T-helper 17 cell (primary cell): Measurements from ENCODE around the gene FAM81A. TPM values are rescaled to one million over a fixed set of nuclear protein-coding genes. Genes with fewer than 3 reads are reported as not detected.

Source experiments
- ATAC-seq: fragments of 150-1000 bp; cut with Tn5 transposase; 2 replicates; pipeline ENCODE4 v1.10.0; 2021; ENCODE audit warnings: mild to moderate bottlenecking, moderate library complexity
- DNase-seq, 3 donors: peaks; one replicate each; pipeline versions ENCODE4 v3.0.0 to v3.0.0-alpha.2; 2020 to 2021
- H3K9me3 ChIP-seq: one replicate; pipeline ENCODE4 v1.7.0; 2013; ENCODE audit warnings: low read length, mild to moderate bottlenecking; ENCODE audit not compliant: control insufficient read depth, poor library complexity, severe bottlenecking
- H3K27ac Mint-ChIP-seq: one replicate; pipeline ENCODE4 v1.8.0; 2022; ENCODE audit warnings: mild to moderate bottlenecking, moderate library complexity, mixed read lengths
- H3K27me3 Mint-ChIP-seq: one replicate; pipeline ENCODE4 v1.8.0; 2022; ENCODE audit warnings: mixed read lengths
- H3K36me3 Mint-ChIP-seq: one replicate; pipeline ENCODE4 v1.8.0; 2022; ENCODE audit warnings: low read depth, mixed read lengths
- H3K4me1 Mint-ChIP-seq: one replicate; pipeline ENCODE4 v1.8.0; 2022; ENCODE audit warnings: mild to moderate bottlenecking, mixed read lengths
- H3K4me3 Mint-ChIP-seq: one replicate; pipeline ENCODE4 v1.8.0; 2022; ENCODE audit warnings: mild to moderate bottlenecking, moderate library complexity, mixed read lengths
- total RNA-seq, 4 donors: library from RNA in 2 of 4; stranded (reverse) in 2 of 4; gene quantifications; one replicate each; pipeline ENCODE4 v1.2.3 and lab custom pipeline; 2022 to 2026

The FAM81A gene
- total RNA-seq, 2 donors from 2014 or later = not detected

- ATAC-seq (no peak), DNase-seq (no peak)
- H3K9me3 ChIP-seq = no peaks in the 10 kb centered on the region
- Mint-ChIP-seq H3K36me3 (no peaks in the 10 kb centered on the region), H3K4me3 (no peak overlapping the region), H3K27ac (no peak overlapping the region), H3K4me1 (peaks cover 6% of the 10 kb centered on the region), H3K27me3 (peaks cover 42% of the 10 kb centered on the region)
Measured at GRCh38 chr15:59543721-59544547, 105.9 kb downstream of the FAM81A start.

GRCh38 chr15:59545573-59545972 lies 107.6 kb downstream of the FAM81A start:
- no peak for DNase-seq
- Mint-ChIP-seq H3K36me3 (peaks cover under 1% of the 10 kb centered on the region), H3K27ac (no peak overlapping the region), H3K4me1 (peaks cover 6% of the 10 kb centered on the region), H3K27me3 (peaks cover 48% of the 10 kb centered on the region), H3K4me3 (no peak overlapping the region)
- H3K9me3 ChIP-seq = no peaks in the 10 kb centered on the region
- ATAC-seq = no peak

DNA sequence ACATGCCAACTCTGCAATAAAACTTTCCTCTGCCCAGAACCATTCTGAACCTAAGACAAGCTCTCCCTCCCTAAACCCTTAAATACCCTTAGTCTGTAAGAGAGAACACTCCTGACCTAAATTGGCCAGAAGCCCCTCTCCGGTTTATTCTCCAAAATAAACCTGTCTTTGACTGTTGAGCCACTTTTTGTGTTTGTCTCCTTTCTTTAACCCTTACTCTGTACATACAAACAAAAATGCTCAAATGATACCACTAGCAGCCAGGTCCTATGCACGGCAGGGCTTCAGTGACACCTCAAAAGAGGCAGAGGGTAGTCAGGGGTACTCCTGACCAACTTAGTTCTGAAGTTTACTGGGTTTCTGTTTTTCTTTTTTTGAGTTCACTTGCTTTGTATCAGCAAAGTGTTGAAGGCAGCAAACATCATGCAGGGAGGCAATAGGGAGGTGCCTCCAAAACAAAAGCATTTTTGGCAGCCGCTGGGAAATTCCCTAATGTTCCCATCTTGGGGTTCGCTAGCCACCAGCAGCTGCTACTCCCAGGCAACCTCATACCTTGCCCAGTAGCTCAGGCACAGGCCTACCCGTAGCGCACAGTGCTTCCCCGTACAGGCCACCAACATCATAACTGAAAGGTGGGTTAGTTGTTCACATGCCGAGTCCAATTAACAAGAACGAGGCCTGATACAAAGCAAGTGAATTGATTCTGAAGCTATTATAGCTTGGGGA lies 110.7 kb downstream of the FAM81A start:
- DNase-seq = no peak
- no peak overlapping the region for H3K4me3 Mint-ChIP-seq
- H3K4me1 Mint-ChIP-seq = peaks cover 2% of the 10 kb centered on the region
- no peak overlapping the region for H3K27ac Mint-ChIP-seq
- no peaks in the 10 kb centered on the region for H3K9me3 ChIP-seq
- no peak for ATAC-seq
- peaks cover 4% of the 10 kb centered on the region for H3K36me3 Mint-ChIP-seq
- H3K27me3 Mint-ChIP-seq = peaks cover 42% of the 10 kb centered on the region

GRCh38 chr15:59549301-59550185 lies 111.6 kb downstream of the FAM81A start:
- DNase-seq = no peak
- H3K9me3 ChIP-seq = no peaks in the 10 kb centered on the region
- H3K36me3 Mint-ChIP-seq = peaks cover 4% of the 10 kb centered on the region
- no peak overlapping the region for H3K4me3 Mint-ChIP-seq
- no peaks in the 10 kb centered on the region for H3K4me1 Mint-ChIP-seq
- no peak for ATAC-seq
- H3K27ac Mint-ChIP-seq = no peak overlapping the region
- peaks cover 42% of the 10 kb centered on the region for H3K27me3 Mint-ChIP-seq

DNA sequence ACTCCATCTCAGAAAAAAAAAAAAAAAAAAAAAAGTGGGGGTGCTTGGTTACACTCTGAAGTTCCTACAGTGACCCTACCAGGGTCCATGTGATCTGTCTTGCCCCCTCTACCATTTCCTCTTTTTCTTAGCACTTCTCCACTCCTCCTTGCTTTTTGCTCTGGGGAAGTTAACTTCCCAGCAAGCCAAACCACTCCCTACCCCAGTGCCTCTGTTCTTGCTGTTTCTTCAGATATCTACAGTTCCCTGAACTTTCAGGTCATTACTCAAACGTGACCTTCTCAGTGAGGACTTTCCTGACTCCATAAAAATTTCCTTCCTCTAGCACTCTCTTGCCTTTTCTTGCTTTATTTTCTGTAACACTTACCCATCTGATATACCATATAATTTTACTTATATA lies 112.5 kb downstream of the FAM81A start:
- H3K4me1 Mint-ChIP-seq = no peaks in the 10 kb centered on the region
- H3K4me3 Mint-ChIP-seq = no peak overlapping the region
- ATAC-seq = no peak

GRCh38 chr15:59550956-59551355 lies 113.0 kb downstream of the FAM81A start:
- ATAC-seq (no peak), DNase-seq (no peak)
- Mint-ChIP-seq H3K27ac (no peak overlapping the region), H3K4me3 (no peak overlapping the region), H3K4me1 (no peaks in the 10 kb centered on the region), H3K36me3 (peaks cover 4% of the 10 kb centered on the region), H3K27me3 (peaks cover 50% of the 10 kb centered on the region)
- no peaks in the 10 kb centered on the region for H3K9me3 ChIP-seq

More for the DNA sequence above, 112.5 kb downstream of the FAM81A start:
- H3K9me3 ChIP-seq = no peaks in the 10 kb centered on the region
- Mint-ChIP-seq H3K27ac (no peak overlapping the region), H3K36me3 (peaks cover 4% of the 10 kb centered on the region), H3K27me3 (peaks cover 50% of the 10 kb centered on the region)
- DNase-seq = no peak

GRCh38 chr15:59553879-59554735 lies 116.1 kb downstream of the FAM81A start:
- peaks cover 26% of the 10 kb centered on the region for H3K27me3 Mint-ChIP-seq
- ATAC-seq (no peak), DNase-seq (no peak)
- no peaks in the 10 kb centered on the region for H3K9me3 ChIP-seq
- peaks cover 4% of the 10 kb centered on the region for H3K36me3 Mint-ChIP-seq
- no peak overlapping the region for H3K4me3 Mint-ChIP-seq
- H3K4me1 Mint-ChIP-seq = peaks cover 3% of the 10 kb centered on the region
- H3K27ac Mint-ChIP-seq = no peak overlapping the region

- H3K27ac Mint-ChIP-seq = no peak overlapping the region
- no peaks in the 10 kb centered on the region for H3K9me3 ChIP-seq
- H3K4me3 Mint-ChIP-seq = no peak overlapping the region
- peaks cover 2% of the 10 kb centered on the region for H3K36me3 Mint-ChIP-seq
- peaks cover 3% of the 10 kb centered on the region for H3K4me1 Mint-ChIP-seq
- no peak for DNase-seq
- no peak for ATAC-seq
- peaks cover 21% of the 10 kb centered on the region for H3K27me3 Mint-ChIP-seq
Measured at GRCh38 chr15:59555696-59556095, 117.7 kb downstream of the FAM81A start.

- Mint-ChIP-seq H3K27ac (no peak overlapping the region), H3K4me3 (no peak overlapping the region), H3K36me3 (peaks cover 2% of the 10 kb centered on the region), H3K4me1 (peaks cover 3% of the 10 kb centered on the region), H3K27me3 (peaks cover 18% of the 10 kb centered on the region)
- ATAC-seq (no peak), DNase-seq (no peak)
- no peaks in the 10 kb centered on the region for H3K9me3 ChIP-seq
Measured at GRCh38 chr15:59556380-59556779, 118.4 kb downstream of the FAM81A start.

DNA sequence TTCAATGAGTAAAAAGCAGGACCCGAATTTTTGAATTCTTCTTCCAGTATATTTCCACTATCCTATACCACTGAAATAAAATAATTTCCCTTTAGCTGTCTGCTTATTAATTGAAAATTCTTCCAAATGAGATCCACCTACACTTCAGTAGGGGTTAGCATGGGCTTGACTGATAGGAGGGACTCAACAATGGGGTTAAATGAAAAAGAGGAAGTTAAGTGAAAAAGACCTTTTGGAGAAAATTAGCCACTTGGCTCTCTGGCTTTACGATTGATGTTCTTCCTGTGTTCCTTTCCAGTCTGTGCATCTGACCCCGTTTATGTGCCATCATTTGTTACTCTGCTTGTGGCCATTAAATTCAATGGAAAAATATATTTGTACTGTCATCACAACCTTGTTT lies 119.6 kb downstream of the FAM81A start:
- Mint-ChIP-seq H3K27me3 (peaks cover 18% of the 10 kb centered on the region), H3K4me3 (no peak overlapping the region), H3K36me3 (peaks cover 2% of the 10 kb centered on the region), H3K4me1 (peaks cover 4% of the 10 kb centered on the region), H3K27ac (no peak overlapping the region)
- DNase-seq = no peak
- no peaks in the 10 kb centered on the region for H3K9me3 ChIP-seq
- no peak for ATAC-seq

- H3K27me3 Mint-ChIP-seq = peaks cover 18% of the 10 kb centered on the region
- no peak overlapping the region for H3K4me3 Mint-ChIP-seq
- peaks cover 7% of the 10 kb centered on the region for H3K4me1 Mint-ChIP-seq
- no peak overlapping the region for H3K27ac Mint-ChIP-seq
- DNase-seq = no peak
- no peaks in the 10 kb centered on the region for H3K36me3 Mint-ChIP-seq
- no peak for ATAC-seq
- H3K9me3 ChIP-seq = no peaks in the 10 kb centered on the region
Measured at GRCh38 chr15:59558851-59559250, 120.9 kb downstream of the FAM81A start.

- no peak overlapping the region for H3K4me3 Mint-ChIP-seq
- H3K27ac Mint-ChIP-seq = no peak overlapping the region
- peaks cover 7% of the 10 kb centered on the region for H3K4me1 Mint-ChIP-seq
- ATAC-seq (no peak), DNase-seq (no peak)
- no peaks in the 10 kb centered on the region for H3K9me3 ChIP-seq
- H3K27me3 Mint-ChIP-seq = peaks cover 2% of the 10 kb centered on the region
- no peaks in the 10 kb centered on the region for H3K36me3 Mint-ChIP-seq
Measured at GRCh38 chr15:59561547-59561946, 123.6 kb downstream of the FAM81A start.
